HG03460 (cell line): ENCODE results near the gene ATG7.
"Not testable (repeated sequence)": the region's sequence is repeated elsewhere in the genome, so short reads cannot be mapped to it uniquely, and the experiment has no call there.

Experiments used
- ATAC-seq: cut with Tn5 transposase; IDR thresholded peaks from one replicate; pipeline ENCODE4 v1.9.1; 2021; ENCODE audit not compliant: unreplicated experiment

Gene ATG7

GRCh38 chr3:11581237-11582190 lies 309.3 kb downstream of the ATG7 start:
- no peak for ATAC-seq

- peak; percentile 58 for ATAC-seq
Measured at GRCh38 chr3:11582191-11582968, 310.2 kb downstream of the ATG7 start.

GRCh38 chr3:11583235-11583634 lies 311.0 kb downstream of the ATG7 start:
- ATAC-seq = no peak

GRCh38 chr3:11583638-11584046 lies 311.4 kb downstream of the ATG7 start:
- no peak for ATAC-seq

GRCh38 chr3:11584570-11584969 lies 312.4 kb downstream of the ATG7 start:
- no peak for ATAC-seq

- ATAC-seq = no peak
Measured at GRCh38 chr3:11587766-11588165, 315.6 kb downstream of the ATG7 start.

DNA sequence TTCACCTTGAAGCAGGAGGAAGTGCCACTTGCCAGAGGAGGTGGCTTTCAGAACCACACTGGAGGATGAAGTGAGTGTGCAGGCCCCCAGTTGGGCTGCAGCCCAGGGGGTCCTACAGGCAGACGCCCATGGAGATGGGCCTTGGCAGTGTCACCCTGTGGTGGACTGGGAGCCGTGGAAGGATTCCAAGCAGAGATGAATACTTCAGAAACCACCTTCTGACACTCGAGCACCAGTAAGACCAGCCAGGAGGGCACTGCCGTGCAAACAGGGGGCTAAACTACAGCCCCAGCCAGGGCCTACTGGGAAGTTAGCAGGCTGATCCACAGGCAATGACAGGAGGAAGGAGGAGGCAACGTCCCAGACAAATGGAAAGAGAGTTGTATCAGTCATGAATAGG lies 316.1 kb downstream of the ATG7 start:
- no peak for ATAC-seq

DNA sequence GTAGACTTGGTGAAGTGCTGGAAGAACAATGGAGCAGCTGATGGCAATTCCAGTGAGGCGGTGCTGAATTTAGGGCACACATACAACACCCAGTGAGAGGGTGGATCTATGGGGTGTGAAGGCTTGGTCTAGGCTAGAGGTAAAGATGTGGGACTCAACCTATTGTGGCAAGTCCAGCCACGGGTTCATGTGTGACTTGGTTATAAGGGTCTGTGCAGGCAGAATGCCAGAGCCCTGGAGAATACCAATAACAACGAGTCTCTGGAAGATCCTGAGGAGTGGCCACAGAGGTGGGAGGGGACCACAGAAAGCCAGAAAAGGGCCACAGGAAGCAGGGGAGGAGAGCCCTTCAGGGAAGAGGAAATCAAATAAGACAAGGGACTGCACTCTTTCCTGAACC lies 316.6 kb downstream of the ATG7 start:
- no peak for ATAC-seq

DNA sequence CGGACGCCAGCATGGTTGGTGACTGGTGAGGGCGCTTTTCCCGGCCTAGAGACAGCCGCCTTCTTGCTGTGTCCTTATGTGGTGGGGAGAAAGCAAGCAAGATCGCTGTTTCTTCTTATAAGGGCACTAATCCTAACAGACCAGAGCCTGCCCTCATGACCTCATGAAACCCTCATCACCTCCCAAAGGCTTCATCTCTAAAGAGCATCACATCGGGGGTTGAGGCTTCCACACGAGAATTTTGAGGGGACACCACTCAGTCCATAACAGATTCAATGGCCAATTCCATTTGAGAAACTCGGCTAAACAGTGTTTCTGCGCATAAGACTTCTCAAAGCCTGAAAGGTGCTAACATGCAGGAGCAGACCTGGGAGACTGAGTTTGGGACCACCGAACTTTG lies 317.5 kb downstream of the ATG7 start:
- no peak for ATAC-seq

DNA sequence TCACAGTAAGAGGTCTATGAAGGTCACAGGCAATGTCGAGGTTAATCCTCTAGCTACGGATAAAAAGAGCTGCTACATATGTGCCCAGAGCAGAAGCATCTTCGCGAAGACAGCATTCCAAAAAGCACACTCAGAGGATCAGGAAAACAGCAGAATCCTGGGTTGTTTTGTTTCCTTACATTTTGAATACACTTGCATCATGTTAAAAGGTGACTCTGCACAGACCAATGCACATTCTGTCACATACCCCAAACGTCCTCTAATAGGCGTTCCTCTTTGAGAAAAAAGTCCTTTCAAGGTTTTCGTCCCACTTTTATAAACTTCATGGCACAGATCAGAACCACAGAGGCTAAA lies 318.8 kb downstream of the ATG7 start:
- no peak for ATAC-seq

- ATAC-seq = no peak
Measured at GRCh38 chr3:11591391-11592282, 319.4 kb downstream of the ATG7 start.

GRCh38 chr3:11592445-11593298 lies 320.5 kb downstream of the ATG7 start:
- ATAC-seq = no peak

DNA sequence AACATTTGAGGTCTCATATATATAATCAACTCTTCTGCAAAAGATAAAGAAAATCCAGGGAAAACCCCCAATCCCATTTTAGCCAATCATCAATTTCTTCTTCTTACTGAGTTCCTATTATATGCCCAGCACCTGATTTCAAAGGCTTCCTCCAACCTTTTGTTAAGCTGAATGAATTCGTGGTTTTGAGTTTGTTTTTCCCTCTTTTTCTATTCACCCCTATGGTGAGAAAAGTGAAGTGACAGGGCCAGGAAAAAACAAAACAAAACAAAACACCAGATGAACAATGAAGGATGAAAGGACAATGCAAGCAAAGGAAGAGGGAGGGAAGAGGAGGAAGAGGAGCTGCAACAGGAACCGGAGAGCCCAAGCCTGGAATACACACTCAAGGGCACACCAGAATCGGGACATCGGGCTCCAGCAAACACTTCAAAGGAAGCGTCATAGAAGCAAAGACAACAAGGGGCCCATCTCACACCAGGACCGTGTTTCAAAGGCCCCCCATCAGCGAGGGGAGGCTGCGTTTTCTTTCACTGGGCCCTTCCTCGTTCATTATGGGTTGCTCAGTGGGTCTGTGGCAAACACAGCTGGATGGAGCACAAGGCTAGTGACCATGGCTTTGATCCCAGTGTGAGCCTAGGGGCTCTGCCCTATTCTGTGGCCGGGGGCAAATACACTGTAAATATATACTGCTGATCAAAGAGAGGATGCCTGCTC lies 321.3 kb downstream of the ATG7 start:
- no peak for ATAC-seq

GRCh38 chr3:11595024-11595423 lies 322.8 kb downstream of the ATG7 start:
- not testable (repeated sequence) for ATAC-seq

DNA sequence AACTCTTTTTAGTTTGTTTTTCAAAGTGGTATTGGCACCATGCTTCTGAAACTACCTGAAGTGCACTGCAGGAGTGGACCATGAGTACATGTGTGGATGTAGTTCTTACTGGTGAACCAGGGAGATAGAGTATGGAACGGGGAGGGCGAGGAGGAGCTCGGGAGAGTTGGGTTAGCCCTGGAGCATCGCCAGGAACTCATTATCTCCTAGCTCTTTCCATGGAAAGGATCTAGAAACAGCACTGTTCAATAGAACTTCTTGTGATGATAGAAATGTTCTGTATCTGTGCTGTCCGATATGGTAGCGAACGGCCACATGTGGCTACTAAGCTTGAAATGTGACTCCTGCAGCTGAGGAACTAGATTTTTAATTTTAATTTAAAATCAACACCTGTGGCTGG lies 324.2 kb downstream of the ATG7 start:
- ATAC-seq = no peak

DNA sequence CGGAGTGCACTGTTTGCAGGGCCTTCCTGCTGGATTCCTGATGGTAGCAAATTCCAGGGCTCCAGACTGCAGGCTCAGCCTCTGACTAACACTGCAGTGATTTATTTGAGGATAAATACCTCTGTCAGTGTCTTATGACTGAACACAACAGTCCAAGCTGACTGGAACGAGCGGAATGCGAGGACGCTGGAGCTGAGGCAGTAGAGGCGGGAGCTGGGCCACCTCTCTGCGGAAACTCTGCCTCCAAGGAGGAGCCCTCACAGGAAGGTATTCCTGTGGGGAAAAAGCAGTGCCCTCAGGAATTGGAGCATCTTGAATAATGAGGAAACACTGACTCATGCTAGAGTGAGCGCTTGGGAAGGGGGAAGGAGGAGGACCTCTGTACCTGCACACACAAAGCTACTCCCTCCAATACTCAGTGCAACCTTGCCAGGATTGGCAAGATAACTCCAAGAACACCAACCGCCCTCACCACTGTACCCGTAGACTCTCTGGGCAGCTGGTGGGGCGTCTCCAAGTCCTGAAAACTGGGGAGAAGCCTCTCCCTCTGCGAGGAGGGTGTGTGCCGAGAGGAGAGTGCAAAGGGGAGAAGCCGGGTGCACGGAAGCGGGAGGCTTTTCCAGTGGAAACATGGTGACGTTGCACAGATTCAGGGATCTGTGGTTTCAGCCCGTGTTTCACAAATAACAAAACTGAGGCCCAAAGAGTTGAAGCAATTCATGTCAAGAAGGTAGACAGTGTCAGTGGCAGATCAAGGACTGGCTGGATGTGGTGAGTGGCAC lies 328.5 kb downstream of the ATG7 start:
- no peak for ATAC-seq

DNA sequence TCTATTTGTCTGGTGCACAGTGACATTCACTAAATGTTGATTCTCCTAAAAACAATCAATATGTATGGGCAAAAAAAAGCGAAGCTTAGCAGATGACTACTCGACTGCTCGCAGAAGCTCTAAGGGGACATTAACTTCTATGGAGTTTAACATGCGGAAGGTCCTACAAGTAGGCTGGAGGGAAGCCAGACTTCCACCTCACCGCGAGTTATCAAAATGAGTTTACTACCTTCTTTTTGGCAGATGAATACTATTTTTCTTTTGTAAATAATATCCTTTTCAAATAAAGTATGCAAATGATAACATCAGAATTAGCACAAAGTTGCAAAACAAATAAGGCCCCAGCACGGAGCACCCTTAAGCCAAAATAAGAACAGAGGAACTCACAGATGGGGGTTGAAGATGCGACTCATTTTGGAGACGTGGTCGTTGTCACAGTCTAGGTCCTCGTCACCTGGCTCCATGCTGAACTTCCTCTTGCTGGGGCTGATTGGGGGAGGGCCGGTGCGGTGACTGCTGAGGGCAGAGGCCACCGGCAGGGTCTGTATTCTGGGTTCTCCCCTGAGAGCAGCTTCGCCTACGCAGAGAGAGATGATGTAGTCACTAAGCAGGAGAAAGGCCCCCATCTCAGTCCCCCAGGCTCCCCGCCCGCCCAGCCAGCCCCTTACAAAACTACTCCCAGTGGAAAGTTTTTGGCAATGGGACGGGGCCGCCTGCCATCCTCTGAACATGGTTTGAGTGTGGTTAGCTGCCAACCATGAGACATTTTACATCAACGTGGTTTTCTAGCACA lies 329.4 kb downstream of the ATG7 start:
- peak; percentile 95 for ATAC-seq

DNA sequence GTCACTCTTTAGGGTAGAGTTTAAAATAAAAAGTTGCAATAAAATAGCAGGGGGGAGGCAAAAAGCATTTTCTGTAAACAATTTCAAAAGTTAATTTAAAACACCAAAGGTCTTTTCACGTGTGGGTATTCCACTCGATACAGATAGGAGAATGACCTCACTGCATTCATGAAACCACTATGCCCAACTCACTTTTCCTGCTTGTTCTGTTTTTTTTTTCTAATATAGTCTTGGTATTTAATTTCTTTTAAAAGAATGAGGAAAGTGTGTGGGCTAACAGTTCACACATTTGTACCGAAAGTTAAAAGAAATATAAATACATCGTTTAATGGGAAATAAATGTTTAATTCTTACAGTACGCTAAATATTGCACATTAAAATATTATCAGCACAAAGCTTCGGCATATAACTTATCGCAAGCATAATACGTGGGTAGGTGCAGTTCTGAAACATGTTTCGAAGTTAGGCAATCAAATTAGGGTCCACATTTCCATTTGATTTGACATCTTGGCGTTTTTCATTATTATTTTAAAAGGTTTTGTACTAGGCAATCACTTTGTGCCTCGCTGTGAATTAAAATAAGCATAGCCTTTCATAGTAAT lies 330.1 kb downstream of the ATG7 start:
- no peak for ATAC-seq
